Measurements from ENCODE around the gene PIPOX.

Gene PIPOX

DNA sequence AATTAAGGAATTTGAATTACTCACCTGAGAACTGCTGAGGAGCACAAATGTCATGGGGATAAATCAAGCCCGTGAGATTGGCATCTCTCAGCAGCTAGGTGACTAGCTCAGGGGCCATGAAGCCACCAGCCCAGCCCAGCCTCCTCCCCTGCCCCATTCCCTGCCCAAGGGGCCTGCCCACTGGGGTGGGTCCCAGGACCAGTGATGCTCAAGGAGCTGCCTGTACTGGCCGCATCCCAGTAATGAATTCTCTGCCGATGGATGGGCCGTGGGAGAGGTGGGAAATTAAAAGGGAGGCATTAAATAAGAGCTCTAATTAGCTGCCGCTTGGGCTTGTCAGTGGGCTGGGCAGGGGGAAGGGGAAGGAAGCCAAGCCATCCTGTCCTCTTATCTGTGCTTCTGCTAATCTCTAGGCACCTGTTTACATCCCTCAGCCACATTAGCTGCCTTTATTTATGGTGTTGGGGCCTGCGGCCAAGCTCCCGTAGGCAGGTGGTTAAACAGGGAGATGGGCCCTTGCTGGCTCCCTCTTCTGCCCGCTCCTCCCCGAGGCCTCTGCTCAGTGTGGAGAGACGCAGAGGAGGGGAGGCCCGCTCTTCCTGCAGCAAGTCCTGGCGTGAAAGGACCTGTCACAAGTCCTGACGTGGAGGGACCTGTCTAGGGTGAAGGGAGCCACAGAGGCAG, 48.8 kb downstream of the PIPOX start:
- Histone ChIP-seq H3K79me2 (ENCODE audit: control insufficient read depth, low read length) (no peaks in the 10 kb centered on the region), H3K36me3 (ENCODE audit: control insufficient read depth, low read length) (peaks cover 64% of the 10 kb centered on the region), H3K9me3 (ENCODE audit: control insufficient read depth, insufficient read depth, low read length) (no peaks in the 10 kb centered on the region), H3K4me3 (ENCODE audit: low read length) (no peak overlapping the region), H3K4me2 (ENCODE audit: low read length) (no peak overlapping the region), H3K27me3 (ENCODE audit: control insufficient read depth, low read length) (no peaks in the 10 kb centered on the region), H3K4me1 (ENCODE audit: control insufficient read depth, low read length) (no peaks in the 10 kb centered on the region), H4K20me1 (ENCODE audit: control insufficient read depth, insufficient read depth, low read depth, low read length) (no peaks in the 10 kb centered on the region), H3K9me2 (replicated peaks; ENCODE audit: control insufficient read depth, low read length) (no peaks in the 10 kb centered on the region), H3K27ac (ENCODE audit: low read depth, low read length) (no peak overlapping the region), H3F3A (ENCODE audit: control insufficient read depth, insufficient read depth) (no peaks in the 10 kb centered on the region)
- no peak for TF ChIP-seq EZH2phosphoT487 (IDR thresholded peaks at IDR 0.05; ENCODE audit: borderline replicate concordance, low read length)
- TF ChIP-seq, protein P1, sequence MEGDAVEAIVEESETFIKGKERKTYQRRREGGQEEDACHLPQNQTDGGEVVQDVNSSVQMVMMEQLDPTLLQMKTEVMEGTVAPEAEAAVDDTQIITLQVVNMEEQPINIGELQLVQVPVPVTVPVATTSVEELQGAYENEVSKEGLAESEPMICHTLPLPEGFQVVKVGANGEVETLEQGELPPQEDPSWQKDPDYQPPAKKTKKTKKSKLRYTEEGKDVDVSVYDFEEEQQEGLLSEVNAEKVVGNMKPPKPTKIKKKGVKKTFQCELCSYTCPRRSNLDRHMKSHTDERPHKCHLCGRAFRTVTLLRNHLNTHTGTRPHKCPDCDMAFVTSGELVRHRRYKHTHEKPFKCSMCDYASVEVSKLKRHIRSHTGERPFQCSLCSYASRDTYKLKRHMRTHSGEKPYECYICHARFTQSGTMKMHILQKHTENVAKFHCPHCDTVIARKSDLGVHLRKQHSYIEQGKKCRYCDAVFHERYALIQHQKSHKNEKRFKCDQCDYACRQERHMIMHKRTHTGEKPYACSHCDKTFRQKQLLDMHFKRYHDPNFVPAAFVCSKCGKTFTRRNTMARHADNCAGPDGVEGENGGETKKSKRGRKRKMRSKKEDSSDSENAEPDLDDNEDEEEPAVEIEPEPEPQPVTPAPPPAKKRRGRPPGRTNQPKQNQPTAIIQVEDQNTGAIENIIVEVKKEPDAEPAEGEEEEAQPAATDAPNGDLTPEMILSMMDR (IDR thresholded peaks at IDR 0.05; ENCODE audit: low read depth, low read length, poor library complexity, severe bottlenecking) = no peak

DNA sequence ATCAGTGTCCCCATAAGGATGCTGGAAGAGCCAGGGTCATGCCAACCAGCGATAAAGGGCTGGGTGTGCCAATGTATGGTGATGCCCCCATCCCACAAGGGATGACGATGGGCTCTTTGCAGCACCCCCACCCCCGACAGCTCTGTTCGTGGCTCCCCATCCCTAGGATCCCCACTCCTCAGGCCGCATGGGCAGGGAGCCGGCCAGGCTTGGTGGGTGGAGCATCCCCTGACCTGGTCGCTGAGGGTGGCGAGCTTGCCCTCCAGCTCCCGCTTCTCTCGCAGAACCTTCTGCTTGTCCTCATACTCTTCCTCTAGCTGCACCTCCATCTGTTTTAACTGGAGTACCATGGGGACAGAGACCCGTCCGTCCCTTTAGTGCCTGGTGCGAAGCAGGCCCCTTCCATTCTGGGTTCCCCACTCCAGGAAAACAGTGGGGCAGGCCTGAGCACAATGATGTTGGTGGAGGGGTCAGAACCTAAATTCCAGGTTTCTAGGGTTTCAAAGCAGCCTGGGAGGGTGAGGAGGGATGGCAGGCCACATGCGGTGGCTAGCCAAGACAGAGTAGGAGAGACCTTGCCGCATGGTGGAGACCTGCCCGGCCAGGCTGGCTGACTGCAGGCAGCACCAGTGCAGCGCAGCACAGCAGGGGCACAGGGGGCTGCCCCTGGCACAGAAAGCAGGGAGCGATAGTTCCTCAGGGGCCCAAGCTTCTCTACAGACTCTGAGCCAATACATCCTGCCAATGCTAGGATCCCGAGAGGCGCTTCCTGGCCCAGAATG, 50.3 kb downstream of the PIPOX start:
- no peaks in the 10 kb centered on the region for H3F3A ChIP-seq (ENCODE audit: control insufficient read depth, insufficient read depth)
- H3K4me1 ChIP-seq (ENCODE audit: control insufficient read depth, low read length) = no peaks in the 10 kb centered on the region
- no peaks in the 10 kb centered on the region for H3K79me2 ChIP-seq (ENCODE audit: control insufficient read depth, low read length)
- no peak overlapping the region for H3K4me3 ChIP-seq (ENCODE audit: low read length)
- no peaks in the 10 kb centered on the region for H3K27me3 ChIP-seq (ENCODE audit: control insufficient read depth, low read length)
- H3K9me2 ChIP-seq (replicated peaks; ENCODE audit: control insufficient read depth, low read length) = no peaks in the 10 kb centered on the region
- no peaks in the 10 kb centered on the region for H3K9me3 ChIP-seq (ENCODE audit: control insufficient read depth, insufficient read depth, low read length)
- no peaks in the 10 kb centered on the region for H4K20me1 ChIP-seq (ENCODE audit: control insufficient read depth, insufficient read depth, low read depth, low read length)
- H3K27ac ChIP-seq (ENCODE audit: low read depth, low read length) = no peak overlapping the region
- H3K36me3 ChIP-seq (ENCODE audit: control insufficient read depth, low read length) = peaks cover 71% of the 10 kb centered on the region
- no peak for TF ChIP-seq EZH2phosphoT487 (IDR thresholded peaks at IDR 0.05; ENCODE audit: borderline replicate concordance, low read length)
- no peak overlapping the region for H3K4me2 ChIP-seq (ENCODE audit: low read length)

GRCh38 chr17:29094101-29094708, 51.3 kb downstream of the PIPOX start:
- H3K9me2 ChIP-seq (replicated peaks; ENCODE audit: control insufficient read depth, low read length) = no peaks in the 10 kb centered on the region
- H4K20me1 ChIP-seq (ENCODE audit: control insufficient read depth, insufficient read depth, low read depth, low read length) = no peaks in the 10 kb centered on the region
- H3K9me3 ChIP-seq (ENCODE audit: control insufficient read depth, insufficient read depth, low read length) = no peaks in the 10 kb centered on the region
- H3K27ac ChIP-seq (ENCODE audit: low read depth, low read length) = no peak overlapping the region
- H3K4me2 ChIP-seq (ENCODE audit: low read length) = no peak overlapping the region
- H3F3A ChIP-seq (ENCODE audit: control insufficient read depth, insufficient read depth) = no peaks in the 10 kb centered on the region
- H3K79me2 ChIP-seq (ENCODE audit: control insufficient read depth, low read length) = no peaks in the 10 kb centered on the region
- H3K4me1 ChIP-seq (ENCODE audit: control insufficient read depth, low read length) = no peaks in the 10 kb centered on the region
- H3K36me3 ChIP-seq (ENCODE audit: control insufficient read depth, low read length) = peaks cover 72% of the 10 kb centered on the region
- no peaks in the 10 kb centered on the region for H3K27me3 ChIP-seq (ENCODE audit: control insufficient read depth, low read length)
- TF ChIP-seq EZH2phosphoT487 (IDR thresholded peaks at IDR 0.05; ENCODE audit: borderline replicate concordance, low read length) = no peak
- TF ChIP-seq, protein P1 (IDR thresholded peaks at IDR 0.05; ENCODE audit: low read depth, low read length, poor library complexity, severe bottlenecking) = no peak
- H3K4me3 ChIP-seq (ENCODE audit: low read length) = no peak overlapping the region

All from DOHH2 (cell line).